HEK293 (cell line): ENCODE measurements around the gene DHRS4L2.

Experiments used
- BCL11A ChIP-seq: fragments of 450-650 bp; formaldehyde crosslinking; IDR thresholded peaks from 2 replicates; pipeline ENCODE4 v1.5.1; 2016; ENCODE audit warnings: low read depth, missing biosample characterization, missing genetic modification characterization
- KLF10 ChIP-seq: fragments of 450-650 bp; IDR thresholded peaks from 2 replicates; pipeline ENCODE4 v1.5.1; 2018; ENCODE audit warnings: missing biosample characterization, mild to moderate bottlenecking, missing genetic modification characterization
- REST ChIP-seq: fragments of 450-650 bp; formaldehyde crosslinking; IDR thresholded peaks from 2 replicates; pipeline ENCODE4 v1.5.1; 2016; ENCODE audit warnings: missing biosample characterization, missing genetic modification characterization
- SP3 ChIP-seq: fragments of 450-650 bp; formaldehyde crosslinking; IDR thresholded peaks from 2 replicates; pipeline ENCODE4 v1.5.1; 2016; ENCODE audit warnings: missing biosample characterization, missing genetic modification characterization
- ZBTB1 ChIP-seq: fragments of 450-650 bp; formaldehyde crosslinking; IDR thresholded peaks from 2 replicates; pipeline ENCODE4 v1.5.1; 2016; ENCODE audit warnings: missing biosample characterization, missing genetic modification characterization
- ZIC2 ChIP-seq: fragments of 450-650 bp; formaldehyde crosslinking; IDR thresholded peaks from 2 replicates; pipeline ENCODE4 v1.5.1; 2016; ENCODE audit warnings: missing biosample characterization, missing genetic modification characterization
- ZNF184 ChIP-seq: fragments of 450-650 bp; IDR thresholded peaks from 2 replicates; pipeline ENCODE4 v1.5.1; 2018; ENCODE audit warnings: missing biosample characterization, mild to moderate bottlenecking, missing genetic modification characterization
- ZNF2 ChIP-seq: fragments of 450-650 bp; formaldehyde crosslinking; IDR thresholded peaks from 2 replicates; pipeline ENCODE4 v1.5.1; 2016; ENCODE audit warnings: missing biosample characterization, missing genetic modification characterization
- ZNF202 ChIP-seq: fragments of 450-650 bp; formaldehyde crosslinking; IDR thresholded peaks from 2 replicates; pipeline ENCODE4 v1.5.1; 2016; ENCODE audit warnings: missing biosample characterization, missing genetic modification characterization, borderline replicate concordance
- ZNF239 ChIP-seq: fragments of 450-650 bp; formaldehyde crosslinking; IDR thresholded peaks from 2 replicates; pipeline ENCODE4 v1.5.1; 2016; ENCODE audit warnings: missing biosample characterization, missing genetic modification characterization
- ZNF324 ChIP-seq: fragments of 450-650 bp; formaldehyde crosslinking; IDR thresholded peaks from 2 replicates; pipeline ENCODE4 v1.5.1; 2016; ENCODE audit warnings: missing biosample characterization, missing genetic modification characterization
- ZNF433 ChIP-seq: fragments of 450-650 bp; formaldehyde crosslinking; IDR thresholded peaks from 2 replicates; pipeline ENCODE4 v1.5.1; 2016; ENCODE audit warnings: missing biosample characterization, missing genetic modification characterization, low read depth
- ZNF580 ChIP-seq: fragments of 450-650 bp; formaldehyde crosslinking; IDR thresholded peaks from 2 replicates; pipeline ENCODE4 v1.5.1; 2016; ENCODE audit warnings: missing biosample characterization, missing genetic modification characterization
- ZNF610 ChIP-seq: fragments of 450-650 bp; formaldehyde crosslinking; IDR thresholded peaks from 2 replicates; pipeline ENCODE4 v1.5.1; 2016; ENCODE audit warnings: missing biosample characterization, missing genetic modification characterization, borderline replicate concordance
- ZNF76 ChIP-seq: fragments of 450-650 bp; formaldehyde crosslinking; IDR thresholded peaks from 2 replicates; pipeline ENCODE4; 2016; ENCODE audit warnings: low read depth, missing biosample characterization, missing genetic modification characterization, borderline replicate concordance
- ZSCAN4 ChIP-seq: fragments of 450-650 bp; formaldehyde crosslinking; IDR thresholded peaks from 2 replicates; pipeline ENCODE4 v1.5.1; 2017; ENCODE audit warnings: missing biosample characterization, missing genetic modification characterization
- ZXDB ChIP-seq: fragments of 450-650 bp; formaldehyde crosslinking; IDR thresholded peaks from 2 replicates; pipeline ENCODE4 v1.5.1; 2016; ENCODE audit warnings: missing biosample characterization, missing genetic modification characterization
- TF ChIP-seq, protein P1 (sequence below): fragments of 450-650 bp; formaldehyde crosslinking; IDR thresholded peaks from 2 replicates; pipeline ENCODE4 v1.5.1; 2016; ENCODE audit warnings: missing biosample characterization, missing genetic modification characterization
- TF ChIP-seq, protein P2 (sequence below): fragments of 450-650 bp; formaldehyde crosslinking; IDR thresholded peaks from 2 replicates; pipeline ENCODE4 v1.5.1; 2016; ENCODE audit warnings: missing biosample characterization, missing genetic modification characterization
- TF ChIP-seq, protein P3 (sequence below): fragments of 450-650 bp; formaldehyde crosslinking; conservative IDR thresholded peaks from 2 replicates; pipeline ENCODE4 v1.5.1; 2016; ENCODE audit warnings: low read depth, missing biosample characterization, missing genetic modification characterization
- TF ChIP-seq, protein P4 (sequence below): fragments of 450-650 bp; IDR thresholded peaks from 2 replicates; pipeline ENCODE4 v1.5.1; 2018; ENCODE audit warnings: missing biosample characterization, mild to moderate bottlenecking, missing genetic modification characterization
- TF ChIP-seq, protein P5 (sequence below): fragments of 450-650 bp; formaldehyde crosslinking; IDR thresholded peaks from 2 replicates; pipeline ENCODE4 v1.5.1; 2017; ENCODE audit warnings: missing biosample characterization, missing genetic modification characterization

DHRS4L2 gene

GRCh38 chr14:24036169-24036962, 47.6 kb downstream of the DHRS4L2 start (continued):
- TF ChIP-seq ZIC2 (tag by site-specific recombination) (no peak; the same call in 1 of the 2 replicates), ZNF184 (tag by site-specific recombination) (no peak; the same call in 1 of the 2 replicates), ZNF2 (peak; percentile 93), KLF10 (tag by site-specific recombination) (no peak; the same call in 1 of the 2 replicates), ZSCAN4 (peak; percentile 49), ZNF580 (tag by site-specific recombination) (no peak), ZNF239 (tag by site-specific recombination) (no peak), SP3 (tag by site-specific recombination) (peak; percentile 47), ZNF202 (no peak), ZNF610 (tag by site-specific recombination) (peak; percentile 30; the same call in 1 of the 2 replicates), REST (tag by site-specific recombination) (no peak), ZXDB (peak; percentile 93), ZNF76 (tag by site-specific recombination) (peak; percentile 36; the same call in 1 of the 2 replicates), ZNF324 (tag by site-specific recombination) (peak; percentile 57), BCL11A (tag by site-specific recombination) (no peak), ZNF433 (tag by site-specific recombination) (no peak), ZBTB1 (no peak)
- TF ChIP-seq, protein P1, sequence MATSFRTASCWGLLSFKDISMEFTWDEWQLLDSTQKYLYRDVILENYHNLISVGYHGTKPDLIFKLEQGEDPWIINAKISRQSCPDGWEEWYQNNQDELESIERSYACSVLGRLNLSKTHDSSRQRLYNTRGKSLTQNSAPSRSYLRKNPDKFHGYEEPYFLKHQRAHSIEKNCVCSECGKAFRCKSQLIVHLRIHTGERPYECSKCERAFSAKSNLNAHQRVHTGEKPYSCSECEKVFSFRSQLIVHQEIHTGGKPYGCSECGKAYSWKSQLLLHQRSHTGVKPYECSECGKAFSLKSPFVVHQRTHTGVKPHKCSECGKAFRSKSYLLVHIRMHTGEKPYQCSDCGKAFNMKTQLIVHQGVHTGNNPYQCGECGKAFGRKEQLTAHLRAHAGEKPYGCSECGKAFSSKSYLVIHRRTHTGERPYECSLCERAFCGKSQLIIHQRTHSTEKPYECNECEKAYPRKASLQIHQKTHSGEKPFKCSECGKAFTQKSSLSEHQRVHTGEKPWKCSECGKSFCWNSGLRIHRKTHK = no peak
- TF ChIP-seq, protein P2, sequence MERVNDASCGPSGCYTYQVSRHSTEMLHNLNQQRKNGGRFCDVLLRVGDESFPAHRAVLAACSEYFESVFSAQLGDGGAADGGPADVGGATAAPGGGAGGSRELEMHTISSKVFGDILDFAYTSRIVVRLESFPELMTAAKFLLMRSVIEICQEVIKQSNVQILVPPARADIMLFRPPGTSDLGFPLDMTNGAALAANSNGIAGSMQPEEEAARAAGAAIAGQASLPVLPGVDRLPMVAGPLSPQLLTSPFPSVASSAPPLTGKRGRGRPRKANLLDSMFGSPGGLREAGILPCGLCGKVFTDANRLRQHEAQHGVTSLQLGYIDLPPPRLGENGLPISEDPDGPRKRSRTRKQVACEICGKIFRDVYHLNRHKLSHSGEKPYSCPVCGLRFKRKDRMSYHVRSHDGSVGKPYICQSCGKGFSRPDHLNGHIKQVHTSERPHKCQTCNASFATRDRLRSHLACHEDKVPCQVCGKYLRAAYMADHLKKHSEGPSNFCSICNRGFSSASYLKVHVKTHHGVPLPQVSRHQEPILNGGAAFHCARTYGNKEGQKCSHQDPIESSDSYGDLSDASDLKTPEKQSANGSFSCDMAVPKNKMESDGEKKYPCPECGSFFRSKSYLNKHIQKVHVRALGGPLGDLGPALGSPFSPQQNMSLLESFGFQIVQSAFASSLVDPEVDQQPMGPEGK (tag by site-specific recombination) = peak; percentile 97
- TF ChIP-seq, protein P3, sequence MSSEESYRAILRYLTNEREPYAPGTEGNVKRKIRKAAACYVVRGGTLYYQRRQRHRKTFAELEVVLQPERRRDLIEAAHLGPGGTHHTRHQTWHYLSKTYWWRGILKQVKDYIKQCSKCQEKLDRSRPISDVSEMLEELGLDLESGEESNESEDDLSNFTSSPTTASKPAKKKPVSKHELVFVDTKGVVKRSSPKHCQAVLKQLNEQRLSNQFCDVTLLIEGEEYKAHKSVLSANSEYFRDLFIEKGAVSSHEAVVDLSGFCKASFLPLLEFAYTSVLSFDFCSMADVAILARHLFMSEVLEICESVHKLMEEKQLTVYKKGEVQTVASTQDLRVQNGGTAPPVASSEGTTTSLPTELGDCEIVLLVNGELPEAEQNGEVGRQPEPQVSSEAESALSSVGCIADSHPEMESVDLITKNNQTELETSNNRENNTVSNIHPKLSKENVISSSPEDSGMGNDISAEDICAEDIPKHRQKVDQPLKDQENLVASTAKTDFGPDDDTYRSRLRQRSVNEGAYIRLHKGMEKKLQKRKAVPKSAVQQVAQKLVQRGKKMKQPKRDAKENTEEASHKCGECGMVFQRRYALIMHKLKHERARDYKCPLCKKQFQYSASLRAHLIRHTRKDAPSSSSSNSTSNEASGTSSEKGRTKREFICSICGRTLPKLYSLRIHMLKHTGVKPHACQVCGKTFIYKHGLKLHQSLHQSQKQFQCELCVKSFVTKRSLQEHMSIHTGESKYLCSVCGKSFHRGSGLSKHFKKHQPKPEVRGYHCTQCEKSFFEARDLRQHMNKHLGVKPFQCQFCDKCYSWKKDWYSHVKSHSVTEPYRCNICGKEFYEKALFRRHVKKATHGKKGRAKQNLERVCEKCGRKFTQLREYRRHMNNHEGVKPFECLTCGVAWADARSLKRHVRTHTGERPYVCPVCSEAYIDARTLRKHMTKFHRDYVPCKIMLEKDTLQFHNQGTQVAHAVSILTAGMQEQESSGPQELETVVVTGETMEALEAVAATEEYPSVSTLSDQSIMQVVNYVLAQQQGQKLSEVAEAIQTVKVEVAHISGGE (tag by site-specific recombination) = peak; percentile 84
- TF ChIP-seq, protein P4, sequence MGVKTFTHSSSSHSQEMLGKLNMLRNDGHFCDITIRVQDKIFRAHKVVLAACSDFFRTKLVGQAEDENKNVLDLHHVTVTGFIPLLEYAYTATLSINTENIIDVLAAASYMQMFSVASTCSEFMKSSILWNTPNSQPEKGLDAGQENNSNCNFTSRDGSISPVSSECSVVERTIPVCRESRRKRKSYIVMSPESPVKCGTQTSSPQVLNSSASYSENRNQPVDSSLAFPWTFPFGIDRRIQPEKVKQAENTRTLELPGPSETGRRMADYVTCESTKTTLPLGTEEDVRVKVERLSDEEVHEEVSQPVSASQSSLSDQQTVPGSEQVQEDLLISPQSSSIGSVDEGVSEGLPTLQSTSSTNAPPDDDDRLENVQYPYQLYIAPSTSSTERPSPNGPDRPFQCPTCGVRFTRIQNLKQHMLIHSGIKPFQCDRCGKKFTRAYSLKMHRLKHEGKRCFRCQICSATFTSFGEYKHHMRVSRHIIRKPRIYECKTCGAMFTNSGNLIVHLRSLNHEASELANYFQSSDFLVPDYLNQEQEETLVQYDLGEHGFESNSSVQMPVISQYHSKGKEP (tag by site-specific recombination) = no peak
- TF ChIP-seq, protein P5, sequence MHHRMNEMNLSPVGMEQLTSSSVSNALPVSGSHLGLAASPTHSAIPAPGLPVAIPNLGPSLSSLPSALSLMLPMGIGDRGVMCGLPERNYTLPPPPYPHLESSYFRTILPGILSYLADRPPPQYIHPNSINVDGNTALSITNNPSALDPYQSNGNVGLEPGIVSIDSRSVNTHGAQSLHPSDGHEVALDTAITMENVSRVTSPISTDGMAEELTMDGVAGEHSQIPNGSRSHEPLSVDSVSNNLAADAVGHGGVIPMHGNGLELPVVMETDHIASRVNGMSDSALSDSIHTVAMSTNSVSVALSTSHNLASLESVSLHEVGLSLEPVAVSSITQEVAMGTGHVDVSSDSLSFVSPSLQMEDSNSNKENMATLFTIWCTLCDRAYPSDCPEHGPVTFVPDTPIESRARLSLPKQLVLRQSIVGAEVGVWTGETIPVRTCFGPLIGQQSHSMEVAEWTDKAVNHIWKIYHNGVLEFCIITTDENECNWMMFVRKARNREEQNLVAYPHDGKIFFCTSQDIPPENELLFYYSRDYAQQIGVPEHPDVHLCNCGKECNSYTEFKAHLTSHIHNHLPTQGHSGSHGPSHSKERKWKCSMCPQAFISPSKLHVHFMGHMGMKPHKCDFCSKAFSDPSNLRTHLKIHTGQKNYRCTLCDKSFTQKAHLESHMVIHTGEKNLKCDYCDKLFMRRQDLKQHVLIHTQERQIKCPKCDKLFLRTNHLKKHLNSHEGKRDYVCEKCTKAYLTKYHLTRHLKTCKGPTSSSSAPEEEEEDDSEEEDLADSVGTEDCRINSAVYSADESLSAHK (tag by site-specific recombination) = peak; percentile 80
